GM18517 (cell line): ENCODE results near the gene RAB11FIP3.

Source experiments
- ATAC-seq: cut with Tn5 transposase; IDR thresholded peaks from one replicate; pipeline ENCODE4 v1.9.1; 2021; ENCODE audit warnings: mild to moderate bottlenecking, moderate library complexity; ENCODE audit not compliant: unreplicated experiment

RAB11FIP3 gene

GRCh38 chr16:549544-550263 lies 124.3 kb downstream of the RAB11FIP3 start:
- no peak for ATAC-seq

DNA sequence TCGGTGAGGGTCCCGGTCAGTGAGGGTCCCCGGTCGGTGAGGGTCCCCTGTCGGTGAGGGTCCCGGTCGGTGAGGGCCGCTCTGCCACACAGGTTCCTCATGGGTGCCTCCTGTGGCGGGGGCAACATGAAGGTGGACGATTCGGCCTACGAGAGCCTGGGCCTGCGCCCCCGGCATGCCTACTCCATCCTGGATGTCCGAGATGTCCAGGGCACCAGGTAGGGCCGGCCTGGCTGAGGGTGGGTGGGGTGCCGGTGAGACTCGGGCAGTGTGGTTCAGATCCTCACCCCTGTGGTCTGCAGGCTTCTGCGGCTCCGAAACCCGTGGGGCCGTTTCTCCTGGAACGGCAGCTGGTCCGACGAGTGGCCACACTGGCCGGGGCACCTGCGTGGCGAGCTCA lies 125.8 kb downstream of the RAB11FIP3 start:
- ATAC-seq = no peak

DNA sequence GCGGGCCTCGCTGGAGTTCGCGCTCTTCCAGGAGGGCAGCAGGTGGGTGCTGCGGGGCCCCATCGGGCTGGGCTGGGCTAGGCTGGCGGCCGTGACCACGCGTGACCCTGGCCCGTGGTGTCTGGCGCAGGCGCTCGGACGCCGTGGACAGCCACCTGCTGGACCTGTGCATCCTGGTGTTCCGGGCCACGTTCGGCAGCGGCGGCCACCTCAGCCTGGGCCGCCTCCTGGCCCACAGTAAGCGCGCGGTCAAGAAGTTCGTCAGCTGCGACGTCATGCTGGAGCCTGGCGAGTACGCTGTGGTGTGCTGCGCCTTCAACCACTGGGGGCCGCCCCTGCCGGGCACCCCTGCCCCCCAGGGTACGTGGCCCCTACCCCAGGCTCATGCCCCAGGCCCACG lies 126.7 kb downstream of the RAB11FIP3 start:
- no peak for ATAC-seq

- no peak for ATAC-seq
These were observed 128.3 kb downstream of the RAB11FIP3 start for GRCh38 chr16:553601-554296.

GRCh38 chr16:554297-554621 lies 128.8 kb downstream of the RAB11FIP3 start:
- ATAC-seq = no peak

DNA sequence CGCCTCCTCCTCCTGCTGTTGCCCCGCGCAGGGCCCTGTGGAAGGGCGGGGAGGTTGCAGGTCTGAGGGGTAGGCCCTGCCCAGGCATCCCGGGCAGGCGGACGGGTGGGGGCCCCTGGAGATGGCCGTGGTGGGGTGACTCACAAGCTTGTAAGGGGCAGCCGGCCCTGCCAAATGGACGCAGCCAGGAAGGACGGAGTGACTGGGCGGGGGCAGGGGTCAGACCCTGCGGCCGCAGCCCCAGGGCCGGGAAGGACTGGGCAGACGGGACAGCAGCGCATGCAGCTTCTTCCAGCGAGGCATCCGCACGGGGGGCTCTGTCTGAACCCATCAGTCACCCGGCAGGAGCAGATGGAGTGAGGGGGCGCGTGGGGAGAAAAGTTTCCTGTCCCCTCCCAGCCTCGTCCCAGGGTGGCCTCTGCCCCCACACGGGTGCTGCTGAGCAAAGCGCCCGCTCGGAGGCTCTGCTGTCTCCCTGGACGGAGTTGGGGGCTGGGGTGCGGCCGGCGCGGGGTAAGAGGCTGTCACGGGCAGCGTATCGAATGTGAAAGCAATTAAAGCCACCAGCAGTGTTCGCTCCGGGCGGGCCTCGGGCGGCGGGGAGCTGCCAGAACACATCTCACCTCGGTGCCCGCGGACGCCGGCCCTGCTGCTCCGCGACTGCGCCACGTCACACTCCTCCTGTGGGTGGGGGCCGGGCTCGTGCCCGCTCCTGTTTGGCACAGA lies 129.4 kb downstream of the RAB11FIP3 start:
- no peak for ATAC-seq

GRCh38 chr16:555528-556473 lies 130.4 kb downstream of the RAB11FIP3 start:
- no peak for ATAC-seq

GRCh38 chr16:556474-557173 lies 131.2 kb downstream of the RAB11FIP3 start:
- ATAC-seq = no peak

GRCh38 chr16:557463-558297 lies 132.2 kb downstream of the RAB11FIP3 start:
- ATAC-seq = no peak

DNA sequence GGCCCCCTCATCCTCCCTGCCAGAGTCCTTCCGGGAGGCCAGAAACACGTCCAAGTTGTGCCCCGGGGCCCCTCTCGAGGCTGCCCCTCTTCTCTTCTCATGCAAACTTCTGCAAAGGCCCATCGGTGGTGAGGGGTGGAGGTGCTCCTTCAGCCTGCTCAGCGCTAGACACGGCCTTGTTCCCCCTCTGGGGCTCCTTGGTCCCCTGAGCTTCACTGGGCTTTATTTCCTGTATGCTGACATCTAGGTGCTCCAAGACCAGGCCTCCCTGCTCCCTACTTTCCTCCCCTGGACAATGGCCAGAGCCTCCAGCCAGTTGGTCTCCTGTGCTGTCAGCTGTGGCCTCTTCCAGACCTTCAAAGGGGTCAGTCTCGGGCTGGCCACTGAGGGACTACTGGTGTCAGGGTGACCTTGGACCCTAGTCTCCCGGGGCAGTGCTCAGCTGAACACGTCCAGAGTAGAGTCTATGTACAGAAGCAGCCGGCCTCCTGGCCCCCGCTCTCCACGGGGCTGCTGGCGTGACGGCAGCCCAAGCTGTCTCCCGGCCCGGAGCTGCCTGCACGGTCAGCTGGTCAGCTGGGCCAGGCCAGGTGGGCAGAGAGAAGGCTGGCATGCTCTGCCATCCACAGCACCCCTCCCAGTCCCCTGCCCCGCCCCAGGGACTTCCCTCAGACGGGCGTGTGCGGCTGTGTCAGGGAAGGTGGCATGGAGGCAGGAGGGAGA lies 133.0 kb downstream of the RAB11FIP3 start:
- no peak for ATAC-seq

- no peak for ATAC-seq
These were observed 133.6 kb downstream of the RAB11FIP3 start for GRCh38 chr16:559021-559380.

DNA sequence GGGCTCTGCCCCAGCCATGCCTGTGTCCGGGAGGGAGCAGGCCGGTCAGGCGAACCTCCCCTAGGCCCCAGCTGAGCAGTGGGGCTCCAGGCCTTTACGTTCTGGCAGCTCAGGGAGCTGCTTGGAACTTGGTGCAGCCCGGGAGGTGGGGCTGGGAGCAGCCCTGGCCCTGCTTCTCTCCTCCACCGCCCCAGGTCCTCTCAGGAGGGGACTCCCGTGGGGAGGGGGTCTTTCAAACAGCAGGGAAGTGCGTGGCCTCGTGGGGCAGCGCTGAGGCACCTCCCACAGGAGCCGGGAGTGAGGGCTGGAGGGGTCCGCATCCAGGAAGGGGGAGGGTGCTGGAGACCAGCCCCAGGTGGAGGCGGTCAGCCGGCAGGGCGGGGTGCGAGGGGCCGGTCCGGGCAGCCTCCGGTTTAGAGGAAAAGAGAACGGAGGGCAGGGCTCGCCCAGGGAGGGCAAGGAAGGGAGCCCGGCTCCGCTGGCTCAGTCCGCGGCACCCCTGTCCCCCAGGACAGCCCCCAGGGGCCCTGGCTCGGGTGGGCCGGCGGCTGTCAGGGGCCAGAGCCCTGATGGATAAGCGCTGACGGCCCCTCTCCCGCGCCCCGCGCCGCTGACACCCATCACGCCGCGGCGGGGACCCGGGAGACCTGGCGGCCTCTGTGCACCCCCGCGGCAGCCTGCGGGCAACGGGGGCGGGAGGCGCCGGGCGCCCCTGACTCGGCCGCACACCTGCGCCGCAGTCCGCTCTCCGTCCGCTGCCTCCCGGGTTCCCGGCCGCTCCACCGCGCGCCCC lies 134.2 kb downstream of the RAB11FIP3 start:
- no peak for ATAC-seq

- no peak for ATAC-seq
These were observed 134.8 kb downstream of the RAB11FIP3 start, which contains the start of gene PRR35 for GRCh38 chr16:560204-560700. Gene PRR35, plus strand, starts transcription at chr16:560394. Its CDS starts 2,901 bp downstream, at chr16:563295.

DNA sequence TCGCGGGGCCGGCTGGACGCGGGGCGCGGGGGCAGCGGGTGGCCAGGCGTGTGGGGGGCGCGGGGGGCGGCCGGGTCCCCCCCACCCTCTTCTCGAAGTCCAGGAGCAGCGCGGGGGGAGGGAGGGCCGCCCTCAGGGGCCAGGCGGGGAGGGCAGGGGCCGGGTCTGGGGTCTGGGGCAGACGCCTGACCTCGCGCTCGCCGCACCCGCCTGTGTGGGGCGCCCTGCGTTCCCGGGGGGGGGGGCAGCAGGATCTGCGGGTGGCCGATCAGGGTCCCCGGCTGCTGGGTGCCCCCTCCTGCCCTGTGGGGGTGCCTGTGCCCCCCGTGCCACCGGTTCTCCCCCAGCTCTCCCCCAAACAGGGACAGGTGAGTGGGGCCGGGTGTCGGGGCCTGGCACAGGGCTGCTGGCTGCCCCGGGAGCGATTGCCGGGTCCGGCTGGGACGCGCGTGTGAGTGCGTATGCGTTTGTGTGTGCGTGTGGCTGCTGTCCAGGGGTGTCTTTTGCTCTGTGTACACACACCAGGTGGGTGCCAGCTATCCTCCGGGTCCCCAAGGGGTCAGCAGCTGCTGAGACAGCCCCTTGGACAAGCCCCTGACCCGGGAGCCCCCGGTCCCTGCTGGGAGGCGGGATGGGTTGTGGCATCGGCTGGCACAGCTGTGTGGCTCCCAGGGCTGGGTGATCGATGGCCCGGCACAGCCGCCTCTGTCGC lies 135.4 kb downstream of the RAB11FIP3 start:
- no peak for ATAC-seq

DNA sequence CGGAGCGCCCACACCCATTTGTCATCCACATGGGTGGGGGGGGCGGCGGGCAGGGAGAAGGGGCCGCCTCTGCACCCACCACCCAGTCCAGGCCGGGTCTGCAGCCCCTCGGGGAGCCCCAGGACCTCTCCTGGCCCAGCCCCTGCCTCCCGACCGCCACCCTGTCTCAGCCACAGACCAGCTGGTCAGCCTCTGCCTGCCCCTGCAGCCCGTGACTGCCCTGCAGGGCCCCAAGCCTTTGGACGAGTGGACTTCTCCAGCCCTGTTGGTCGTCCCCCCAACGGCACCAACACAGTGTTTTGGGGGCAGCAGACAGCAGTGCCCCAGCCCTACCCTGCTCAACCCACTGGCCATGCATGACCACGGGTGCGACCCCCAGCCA lies 136.0 kb downstream of the RAB11FIP3 start:
- no peak for ATAC-seq

DNA sequence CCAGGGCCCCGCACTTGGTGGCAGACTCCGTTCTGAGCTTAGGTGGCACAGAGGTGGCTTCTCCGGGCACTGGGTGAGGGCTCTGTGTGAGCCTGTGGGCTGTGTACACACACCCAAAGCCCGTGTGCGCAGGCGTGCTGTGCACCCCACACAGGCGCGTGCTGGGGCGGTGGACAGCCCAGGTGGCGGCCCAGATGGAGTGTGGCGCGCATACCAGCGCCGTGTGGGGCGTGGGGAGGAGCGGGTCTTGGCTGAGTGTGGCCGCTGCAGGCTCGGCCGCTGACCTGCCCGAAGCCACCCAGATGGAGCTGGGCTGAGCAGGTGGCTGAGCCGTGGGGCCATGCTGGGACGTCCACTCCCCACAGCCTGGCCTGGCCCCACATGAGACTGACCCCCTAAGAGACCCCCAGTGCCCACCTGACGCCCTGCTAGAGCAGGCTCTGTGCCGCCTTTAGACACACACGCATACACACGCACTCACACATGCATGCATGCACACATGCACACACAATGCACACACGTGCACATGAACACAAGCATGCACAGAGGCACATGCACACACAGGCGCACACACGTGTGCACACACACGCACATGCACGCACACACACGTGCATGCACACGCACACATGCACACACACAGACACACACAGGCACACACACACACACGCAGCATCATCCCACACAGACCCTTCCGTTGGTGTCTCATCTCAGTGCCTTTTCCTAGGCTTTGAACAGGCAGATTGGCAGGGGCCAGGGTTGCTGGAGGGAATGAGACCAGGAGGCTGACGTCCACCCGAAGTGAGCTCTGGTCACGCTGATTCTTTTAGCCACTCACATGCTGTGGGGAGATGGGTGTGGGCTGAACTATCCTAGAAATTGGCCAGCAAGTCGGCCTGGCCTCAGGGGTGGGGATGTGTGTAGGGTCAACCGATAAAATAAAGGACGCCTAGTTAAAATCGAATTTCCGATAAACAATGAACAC lies 136.8 kb downstream of the RAB11FIP3 start:
- ATAC-seq = no peak
